Smooth muscle cell (in vitro differentiated cells): ENCODE data around the gene TOMM6. TPM values are rescaled to one million over a fixed set of nuclear protein-coding genes. Genes with fewer than 3 reads are reported as not detected.
"Not testable (repeated sequence)": the region's sequence is repeated elsewhere in the genome, so short reads cannot be mapped to it uniquely, and the experiment has no call there.

Source experiments
- DNase-seq: peaks from one replicate; lab custom pipeline; 2025; ENCODE audit not compliant: unreplicated experiment; lab: John Stamatoyannopoulos, UW
- H2AFZ ChIP-seq: fragments of 200-600 bp; sonication (generic); 2 replicates; pipeline ENCODE4 v1.6.0; 2016; ENCODE audit warnings: antibody characterized with exemption, low read depth, mild to moderate bottlenecking
- H3F3A ChIP-seq: fragments of 200-600 bp; sonication (generic); 2 replicates; pipeline ENCODE4 v1.6.0; 2017; ENCODE audit warnings: antibody characterized with exemption, low read depth
- H3K27ac ChIP-seq: fragments of 200-600 bp; sonication (generic); 2 replicates; pipeline ENCODE4 v1.5.1; 2016; ENCODE audit warnings: low read depth, mild to moderate bottlenecking
- H3K27me3 ChIP-seq: fragments of 200-600 bp; sonication (generic); 2 replicates; pipeline ENCODE4 v1.6.1; 2016; ENCODE audit warnings: low read depth, mild to moderate bottlenecking
- H3K36me3 ChIP-seq: fragments of 200-600 bp; sonication (generic); 2 replicates; pipeline ENCODE4 v1.5.1; 2016; ENCODE audit warnings: low read depth
- H3K4me1 ChIP-seq: fragments of 200-600 bp; sonication (generic); 2 replicates; pipeline ENCODE4 v1.5.1; 2016; ENCODE audit warnings: low read depth
- H3K4me2 ChIP-seq: fragments of 200-600 bp; sonication (generic); 2 replicates; pipeline ENCODE4 v1.6.0; 2016; ENCODE audit warnings: mild to moderate bottlenecking
- H3K4me3 ChIP-seq: fragments of 200-600 bp; sonication (generic); 2 replicates; pipeline ENCODE4 v1.5.1; 2016; ENCODE audit warnings: mild to moderate bottlenecking
- H3K79me2 ChIP-seq: fragments of 200-600 bp; sonication (generic); 2 replicates; pipeline ENCODE4 v1.6.0; 2016; ENCODE audit warnings: low read depth, mild to moderate bottlenecking
- H3K9ac ChIP-seq: fragments of 200-600 bp; sonication (generic); 2 replicates; pipeline ENCODE4 v1.6.0; 2016; ENCODE audit warnings: low read depth
- H3K9me3 ChIP-seq: fragments of 200-600 bp; sonication (generic); replicated peaks from 2 replicates; pipeline ENCODE4 v1.5.1; 2016; ENCODE audit warnings: low read depth
- H4K20me1 ChIP-seq: fragments of 200-600 bp; sonication (generic); 2 replicates; pipeline ENCODE4 v1.6.0; 2016; ENCODE audit warnings: low read depth
- WGBS: methylation state at CpG from one replicate; pipeline ENCODE4 v1.1.7; 2016; ENCODE audit warnings: low lambda C conversion rate; 5-methylcytosine and 5-hydroxymethylcytosine counted together
- polyA plus RNA-seq: library from polyadenylated mRNA; unstranded; fragments of >200 nt; fragmentation: Nextera tagmentation; extraction: Ambion mirVana; gene quantifications from 2 replicates; pipeline ENCODE4 v1.2.1, GENCODE V29; 2016
- total RNA-seq: library from RNA; depleted of rRNA; stranded (reverse); fragments of >200 nt; gene quantifications from 2 replicates; pipeline ENCODE4 v1.2.3, GENCODE V29; 2014
- TF ChIP-seq, protein P1 (sequence below): fragments of 200-600 bp; sonication (generic); IDR thresholded peaks from 2 replicates; pipeline ENCODE4 v1.5.1; 2017; ENCODE audit warnings: borderline replicate concordance, mild to moderate bottlenecking, antibody characterized with exemption; ENCODE audit not compliant: insufficient read depth, poor library complexity, severe bottlenecking

TOMM6 gene
- total and polyA plus RNA-seq, 2 experiments from 2014 or later, result 235 to 253 TPM

- no peak for DNase-seq
- TF ChIP-seq, protein P1, sequence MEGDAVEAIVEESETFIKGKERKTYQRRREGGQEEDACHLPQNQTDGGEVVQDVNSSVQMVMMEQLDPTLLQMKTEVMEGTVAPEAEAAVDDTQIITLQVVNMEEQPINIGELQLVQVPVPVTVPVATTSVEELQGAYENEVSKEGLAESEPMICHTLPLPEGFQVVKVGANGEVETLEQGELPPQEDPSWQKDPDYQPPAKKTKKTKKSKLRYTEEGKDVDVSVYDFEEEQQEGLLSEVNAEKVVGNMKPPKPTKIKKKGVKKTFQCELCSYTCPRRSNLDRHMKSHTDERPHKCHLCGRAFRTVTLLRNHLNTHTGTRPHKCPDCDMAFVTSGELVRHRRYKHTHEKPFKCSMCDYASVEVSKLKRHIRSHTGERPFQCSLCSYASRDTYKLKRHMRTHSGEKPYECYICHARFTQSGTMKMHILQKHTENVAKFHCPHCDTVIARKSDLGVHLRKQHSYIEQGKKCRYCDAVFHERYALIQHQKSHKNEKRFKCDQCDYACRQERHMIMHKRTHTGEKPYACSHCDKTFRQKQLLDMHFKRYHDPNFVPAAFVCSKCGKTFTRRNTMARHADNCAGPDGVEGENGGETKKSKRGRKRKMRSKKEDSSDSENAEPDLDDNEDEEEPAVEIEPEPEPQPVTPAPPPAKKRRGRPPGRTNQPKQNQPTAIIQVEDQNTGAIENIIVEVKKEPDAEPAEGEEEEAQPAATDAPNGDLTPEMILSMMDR, result no peak
- H3F3A ChIP-seq, result no peaks in the 10 kb centered on the region
- H3K27me3 ChIP-seq, result no peaks in the 10 kb centered on the region
- no peak overlapping the region for H3K4me2 ChIP-seq
- H3K4me3 ChIP-seq, result no peak overlapping the region
- no peak overlapping the region for H3K27ac ChIP-seq
- H3K36me3 ChIP-seq, result no peaks in the 10 kb centered on the region
- no peaks in the 10 kb centered on the region for H3K79me2 ChIP-seq
- no peaks in the 10 kb centered on the region for H4K20me1 ChIP-seq
- no peaks in the 10 kb centered on the region for H3K4me1 ChIP-seq
- H3K9me3 ChIP-seq, result no peaks in the 10 kb centered on the region
- H2AFZ ChIP-seq, result no peak overlapping the region
- H3K9ac ChIP-seq, result no peak overlapping the region
- 97% methylated on average over 71 of the region's 74 CpGs for WGBS
Measured at GRCh38 chr6:41805830-41806774, 18.6 kb downstream of the TOMM6 start.

DNA sequence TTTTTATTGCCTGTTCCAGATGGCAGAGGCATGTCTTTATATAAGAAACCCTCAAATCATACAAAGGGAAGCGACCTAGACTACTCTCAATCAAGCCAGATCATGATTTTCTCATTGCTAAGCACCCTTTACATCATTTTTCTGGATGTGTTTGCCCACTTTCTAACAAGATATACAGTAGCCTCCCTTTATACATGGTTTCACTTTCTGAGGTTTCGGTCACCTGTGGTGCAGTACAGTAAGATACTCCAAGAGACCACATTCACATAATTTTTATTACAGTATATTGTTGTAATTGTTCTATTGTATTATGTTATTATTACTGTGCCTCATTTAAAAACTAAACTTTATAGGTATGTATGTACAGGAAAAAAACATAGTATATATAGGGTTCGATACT is 23.6 kb downstream of the TOMM6 start:
- DNase-seq, result no peak
- Histone ChIP-seq H4K20me1 (no peaks in the 10 kb centered on the region), H3K36me3 (no peaks in the 10 kb centered on the region), H3K79me2 (no peaks in the 10 kb centered on the region), H2AFZ (no peak overlapping the region), H3F3A (no peaks in the 10 kb centered on the region), H3K4me3 (no peak overlapping the region), H3K9me3 (no peaks in the 10 kb centered on the region), H3K4me1 (no peaks in the 10 kb centered on the region), H3K27me3 (no peaks in the 10 kb centered on the region), H3K9ac (no peak overlapping the region), H3K27ac (no peak overlapping the region), H3K4me2 (no peak overlapping the region)
- WGBS, result 96% methylated on average over 3 of the region's 3 CpGs
- TF ChIP-seq, protein P1, result no peak

DNA sequence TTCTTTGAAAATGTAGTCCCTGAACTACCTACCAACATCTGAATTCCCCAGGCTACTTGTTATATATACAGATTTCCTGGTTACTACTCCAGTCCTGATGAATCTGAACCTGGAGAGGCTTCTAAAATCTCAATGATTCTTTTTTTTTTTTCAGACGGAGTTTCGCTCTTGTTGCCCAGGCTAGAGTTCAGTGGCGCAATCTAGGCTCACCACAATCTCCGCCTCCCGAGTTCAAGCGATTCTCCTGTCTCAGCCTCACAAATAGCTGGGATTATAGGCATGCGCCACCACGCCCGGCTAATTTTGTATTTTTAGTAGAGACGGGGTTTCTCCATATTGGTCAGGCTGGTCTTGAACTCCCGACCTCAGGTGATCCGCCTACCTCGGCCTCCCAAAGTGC is 24.5 kb downstream of the TOMM6 start:
- not testable (repeated sequence) for H3K79me2 ChIP-seq, H3K4me2 ChIP-seq, H3K27me3 ChIP-seq, H3K4me3 ChIP-seq, H3K27ac ChIP-seq, H2AFZ ChIP-seq, H3K9me3 ChIP-seq, H3K9ac ChIP-seq, H3K36me3 ChIP-seq, H4K20me1 ChIP-seq, H3F3A ChIP-seq, DNase-seq, H3K4me1 ChIP-seq
- 98% methylated on average over 13 of the region's 13 CpGs for WGBS

DNA sequence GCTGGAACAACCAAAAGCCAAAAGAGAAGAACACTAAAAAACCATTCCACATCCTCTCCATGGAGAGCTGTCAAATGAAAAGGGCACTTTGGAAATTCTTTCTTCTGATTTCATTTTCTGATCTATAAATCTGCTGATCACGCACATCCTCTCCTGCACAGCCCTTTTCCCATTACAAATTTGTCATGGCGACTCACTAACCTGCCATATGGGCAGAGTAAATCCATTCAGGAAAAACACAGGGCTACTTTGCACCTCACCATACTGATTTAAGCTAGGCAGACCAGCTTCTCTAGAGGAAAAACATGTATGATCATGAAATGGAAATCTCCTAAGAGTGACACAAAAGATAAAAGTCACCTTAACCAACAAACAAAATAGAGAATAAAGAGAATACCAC is 26.0 kb downstream of the TOMM6 start:
- no peak overlapping the region for H3K27ac ChIP-seq
- H2AFZ ChIP-seq, result no peak overlapping the region
- no peaks in the 10 kb centered on the region for H3K36me3 ChIP-seq
- TF ChIP-seq, protein P1, result no peak
- H3F3A ChIP-seq, result no peaks in the 10 kb centered on the region
- H4K20me1 ChIP-seq, result no peaks in the 10 kb centered on the region
- no peaks in the 10 kb centered on the region for H3K27me3 ChIP-seq
- no peaks in the 10 kb centered on the region for H3K9me3 ChIP-seq
- no peaks in the 10 kb centered on the region for H3K4me1 ChIP-seq
- no peaks in the 10 kb centered on the region for H3K79me2 ChIP-seq
- 91% methylated on average over 2 of the region's 2 CpGs for WGBS
- H3K9ac ChIP-seq, result no peak overlapping the region
- H3K4me2 ChIP-seq, result no peak overlapping the region
- DNase-seq, result no peak
- H3K4me3 ChIP-seq, result no peak overlapping the region
